ENCODE data around the gene NR4A1.

NR4A1 gene

DNA sequence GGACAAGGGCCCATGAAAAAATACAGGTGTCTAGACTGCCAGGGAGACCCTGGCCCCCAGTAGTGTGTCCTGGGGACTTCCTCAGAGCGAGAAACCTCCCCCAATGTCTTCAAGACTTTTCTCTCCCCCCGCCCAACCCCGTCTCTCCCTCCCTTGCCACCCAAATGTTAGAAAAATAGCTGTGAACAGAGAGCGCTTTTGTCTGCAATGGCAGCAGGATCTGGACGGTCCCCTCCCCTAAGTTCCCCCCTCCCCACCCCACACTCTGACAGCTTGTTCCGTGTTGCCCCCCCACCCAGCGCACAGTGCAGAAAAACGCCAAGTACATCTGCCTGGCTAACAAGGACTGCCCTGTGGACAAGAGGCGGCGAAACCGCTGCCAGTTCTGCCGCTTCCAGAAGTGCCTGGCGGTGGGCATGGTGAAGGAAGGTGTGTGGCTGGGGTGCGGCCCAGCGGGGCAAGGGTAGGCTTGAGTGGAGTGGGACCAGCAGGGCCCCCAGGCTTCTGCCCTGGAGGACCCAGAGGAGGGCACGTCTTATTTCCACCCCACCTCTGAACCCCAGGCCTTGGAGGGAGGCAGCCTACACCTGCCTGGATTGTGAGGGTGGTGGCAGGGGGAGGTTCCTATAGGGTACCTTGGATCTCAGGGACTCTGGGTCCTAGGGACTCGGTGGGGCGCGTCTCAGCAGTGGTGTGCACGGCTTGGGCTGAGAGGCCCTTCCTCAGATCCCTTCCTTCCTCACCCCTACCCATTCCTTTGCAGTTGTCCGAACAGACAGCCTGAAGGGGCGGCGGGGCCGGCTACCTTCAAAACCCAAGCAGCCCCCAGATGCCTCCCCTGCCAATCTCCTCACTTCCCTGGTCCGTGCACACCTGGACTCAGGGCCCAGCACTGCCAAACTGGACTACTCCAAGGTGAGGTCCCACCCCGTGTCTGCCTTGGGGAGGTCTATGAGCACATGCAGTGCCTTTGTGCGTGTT, 4.8 kb downstream of the NR4A1 start:
- Histone ChIP-seq H3K9ac (ENCODE audit: low read depth, low read length, poor library complexity, severe bottlenecking) (no peak overlapping the region), H3K9me2 (replicated peaks; ENCODE audit: low read depth, low read length) (no peaks in the 10 kb centered on the region), H3K4me2 (ENCODE audit: low read depth, low read length, poor library complexity, severe bottlenecking) (no peak overlapping the region), H3K36me3 (ENCODE audit: insufficient read depth, low read length) (no peaks in the 10 kb centered on the region), H3K4me3 (ENCODE audit: low read length, poor library complexity, severe bottlenecking) (no peak overlapping the region), H3K79me2 (ENCODE audit: insufficient read depth, low read length) (no peaks in the 10 kb centered on the region), H3K27me3 (ENCODE audit: insufficient read depth, low read length, poor library complexity, severe bottlenecking) (no peaks in the 10 kb centered on the region), H3K9me3 (ENCODE audit: insufficient read depth, low read depth, low read length) (no peaks in the 10 kb centered on the region), H3K4me1 (ENCODE audit: insufficient read depth, low read length, poor library complexity, severe bottlenecking) (peaks cover 12% of the 10 kb centered on the region), H4K20me1 (ENCODE audit: insufficient read depth, low read length, poor library complexity, severe bottlenecking) (no peaks in the 10 kb centered on the region), H2AFZ (ENCODE audit: low read length) (no peak overlapping the region), H3F3A (ENCODE audit: low read depth) (no peaks in the 10 kb centered on the region)
- TF ChIP-seq CTCF (conservative IDR thresholded peaks at IDR 0.05; ENCODE audit: low read length) (no peak), EZH2phosphoT487 (IDR thresholded peaks at IDR 0.05; ENCODE audit: borderline replicate concordance) (no peak)

GRCh38 chr12:52056801-52057637, 5.8 kb downstream of the NR4A1 start:
- Histone ChIP-seq H3K79me2 (ENCODE audit: insufficient read depth, low read length) (no peaks in the 10 kb centered on the region), H3K27me3 (ENCODE audit: insufficient read depth, low read length, poor library complexity, severe bottlenecking) (no peaks in the 10 kb centered on the region), H3K9ac (ENCODE audit: low read depth, low read length, poor library complexity, severe bottlenecking) (no peak overlapping the region), H2AFZ (ENCODE audit: low read length) (no peak overlapping the region), H3K4me2 (ENCODE audit: low read depth, low read length, poor library complexity, severe bottlenecking) (no peak overlapping the region), H3K9me3 (ENCODE audit: insufficient read depth, low read depth, low read length) (no peaks in the 10 kb centered on the region), H3K36me3 (ENCODE audit: insufficient read depth, low read length) (no peaks in the 10 kb centered on the region), H4K20me1 (ENCODE audit: insufficient read depth, low read length, poor library complexity, severe bottlenecking) (no peaks in the 10 kb centered on the region), H3K4me1 (ENCODE audit: insufficient read depth, low read length, poor library complexity, severe bottlenecking) (peaks cover 4% of the 10 kb centered on the region), H3K9me2 (replicated peaks; ENCODE audit: low read depth, low read length) (no peaks in the 10 kb centered on the region), H3F3A (ENCODE audit: low read depth) (no peaks in the 10 kb centered on the region), H3K4me3 (ENCODE audit: low read length, poor library complexity, severe bottlenecking) (no peak overlapping the region)
- TF ChIP-seq EZH2phosphoT487 (IDR thresholded peaks at IDR 0.05; ENCODE audit: borderline replicate concordance) (no peak), CTCF (conservative IDR thresholded peaks at IDR 0.05; ENCODE audit: low read length) (no peak)

DNA sequence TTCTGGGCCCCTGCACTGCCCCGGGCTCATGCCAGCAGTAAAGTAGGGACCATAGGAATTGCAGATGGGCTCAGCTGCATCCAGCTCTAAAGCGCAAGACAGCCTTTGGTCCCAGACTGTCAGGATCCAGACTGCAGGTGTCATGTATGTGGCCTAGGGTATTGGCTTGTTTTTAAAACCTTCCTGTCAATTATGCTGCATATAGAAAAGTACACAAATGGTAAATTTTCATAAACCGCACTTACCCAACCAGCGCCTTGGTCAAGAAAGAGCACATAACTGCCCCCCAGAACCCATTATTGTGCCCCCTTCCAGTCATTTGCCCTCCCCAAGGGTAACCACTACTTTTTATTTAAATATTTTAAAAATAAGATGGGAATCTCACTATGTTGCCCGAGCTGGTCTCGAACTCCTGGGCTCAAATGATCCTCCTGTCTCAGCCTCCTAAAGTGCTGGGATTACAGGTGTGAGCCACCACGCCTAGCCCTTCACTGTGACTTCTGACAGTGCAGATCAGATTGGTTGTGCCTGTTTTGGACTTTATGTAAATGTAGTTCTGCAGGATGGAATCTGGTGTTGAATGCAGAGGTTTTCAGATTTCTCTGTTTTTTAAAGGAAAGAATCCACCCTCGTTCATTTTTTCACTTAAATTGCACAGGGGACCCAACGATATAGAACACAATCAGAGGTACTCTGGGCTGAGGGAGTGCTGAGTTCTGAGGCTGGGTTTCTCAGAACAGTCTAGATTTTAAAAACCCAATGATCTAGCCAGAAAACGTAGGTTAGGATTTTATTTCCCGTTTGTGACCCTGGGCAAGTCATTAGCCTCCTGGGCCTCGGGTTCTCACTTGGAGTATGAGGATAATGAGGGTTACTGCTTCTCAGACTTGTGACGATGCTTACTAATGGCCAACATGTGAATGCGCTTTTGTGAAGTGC, 6.7 kb downstream of the NR4A1 start:
- no peaks in the 10 kb centered on the region for H3K36me3 ChIP-seq (ENCODE audit: insufficient read depth, low read length)
- no peaks in the 10 kb centered on the region for H3K9me2 ChIP-seq (replicated peaks; ENCODE audit: low read depth, low read length)
- no peaks in the 10 kb centered on the region for H3K27me3 ChIP-seq (ENCODE audit: insufficient read depth, low read length, poor library complexity, severe bottlenecking)
- no peaks in the 10 kb centered on the region for H3F3A ChIP-seq (ENCODE audit: low read depth)
- H3K4me1 ChIP-seq (ENCODE audit: insufficient read depth, low read length, poor library complexity, severe bottlenecking) = no peaks in the 10 kb centered on the region
- no peaks in the 10 kb centered on the region for H3K9me3 ChIP-seq (ENCODE audit: insufficient read depth, low read depth, low read length)
- no peak overlapping the region for H3K4me3 ChIP-seq (ENCODE audit: low read length, poor library complexity, severe bottlenecking)
- H4K20me1 ChIP-seq (ENCODE audit: insufficient read depth, low read length, poor library complexity, severe bottlenecking) = no peaks in the 10 kb centered on the region
- H2AFZ ChIP-seq (ENCODE audit: low read length) = no peak overlapping the region
- no peak overlapping the region for H3K9ac ChIP-seq (ENCODE audit: low read depth, low read length, poor library complexity, severe bottlenecking)
- H3K4me2 ChIP-seq (ENCODE audit: low read depth, low read length, poor library complexity, severe bottlenecking) = no peak overlapping the region
- no peak for TF ChIP-seq CTCF (conservative IDR thresholded peaks at IDR 0.05; ENCODE audit: low read length)
- TF ChIP-seq EZH2phosphoT487 (IDR thresholded peaks at IDR 0.05; ENCODE audit: borderline replicate concordance) = no peak
- H3K79me2 ChIP-seq (ENCODE audit: insufficient read depth, low read length) = no peaks in the 10 kb centered on the region
